ENCODE data around the gene TNFAIP8. TPM values are rescaled to one million over a fixed set of nuclear protein-coding genes. Genes with fewer than 3 reads are reported as not detected.

TNFAIP8 gene
- total and polyA plus RNA-seq, 10 of the 15 experiments (the other 5 are each of a cell fraction or from before 2014, with no cell fraction given), result 124 to 324 (median 177) TPM

- H3K4me3 ChIP-seq, result no peak overlapping the region
- intact Hi-C loops (cut with micrococcal nuclease; ENCODE audit: unreplicated experiment), result no loop called here
- no peak for TF ChIP-seq HDAC6 (IDR thresholded peaks at IDR 0.05; ENCODE audit: unreplicated experiment)
- TF ChIP-seq WRNIP1 (IDR thresholded peaks at IDR 0.05; ENCODE audit: borderline replicate concordance, low read depth, low read length), result no peak
- no peak for TF ChIP-seq MEF2A (IDR thresholded peaks at IDR 0.05; ENCODE audit: insufficient read depth, low read depth, low read length)
- TF ChIP-seq CBX5 (IDR thresholded peaks at IDR 0.05; ENCODE audit: low read depth), result no peak
- no peak for TF ChIP-seq ZNF622 (IDR thresholded peaks at IDR 0.05)
- TF ChIP-seq ATF3 (IDR thresholded peaks at IDR 0.05; ENCODE audit: borderline replicate concordance, extremely low read depth, low read depth, low read length), result no peak
- TF ChIP-seq DPF2 (IDR thresholded peaks at IDR 0.05), result no peak
- TF ChIP-seq IRF4 (IDR thresholded peaks at IDR 0.05; ENCODE audit: low read depth, low read length), result no peak
- TF ChIP-seq IRF3 (IDR thresholded peaks at IDR 0.05), result no peak
- no peak for TF ChIP-seq CEBPZ (IDR thresholded peaks at IDR 0.05; ENCODE audit: low read depth, low read length)
- H3K79me2 ChIP-seq (ENCODE audit: control insufficient read depth, insufficient read depth, low read length), result peaks cover 88% of the 10 kb centered on the region
- CTCF ChIA-PET, result interaction anchor here (1.1 to 20.3 kb wide), 4 partner anchors 8 to 82 kb away, joined by 3 to 261 read pairs (median 34); no protein-coding TSS in a partner anchor
- no TSS peak for BruUV-seq (replicated peaks)
- SMC1A ChIA-PET (ENCODE audit: uncharacterized antibody, unreplicated experiment), result interaction anchor here (1.0 to 21.4 kb wide), 4 partner anchors 18 to 72 kb away, joined by 3 to 583 read pairs (median 160); no protein-coding TSS in a partner anchor
- no peak overlapping the region for H2AFZ ChIP-seq (ENCODE audit: control insufficient read depth, low read depth, low read length)
- no peak for FAIRE-seq
- H3K4me1 ChIP-seq (ENCODE audit: control insufficient read depth, insufficient read depth, low read length), result peaks cover 48% of the 10 kb centered on the region
- POLR2A ChIA-PET, result interaction anchor here (1.3 to 20.9 kb wide), 2 partner anchors 32 to 42 kb away, joined by 4 to 657 read pairs; partner anchors contain the start of gene TNFAIP8
- H3K27ac ChIP-seq (ENCODE audit: control insufficient read depth, insufficient read depth), result peak overlapping the region; percentile 7; the same call in 1 of the 2 replicates
- DNase-seq (ENCODE audit: low read depth, low spot score), result no peak
- H3K36me3 ChIP-seq (ENCODE audit: control insufficient read depth in 2 of 2, insufficient read depth in 2 of 2, low read length in 1 of 2), result peaks cover 0 to 3% of the 10 kb centered on the region in 2 experiments; a peak in 2 of 4 replicates
- WGBS (ENCODE audit: insufficient coverage, insufficient replicate concordance, low lambda C conversion rate, missing lambda C conversion rate), result 95% methylated on average over 10 of the region's 10 CpGs
- RAD21 ChIA-PET (ENCODE audit: unreplicated experiment), result interaction anchor here (0.6 to 18.7 kb wide), 3 partner anchors 13 to 57 kb away, joined by 3 to 501 read pairs (median 3); partner anchors contain the start of gene TNFAIP8
- no peak for ATAC-seq
- no peaks in the 10 kb centered on the region for H3K9me3 ChIP-seq (replicated peaks; ENCODE audit: control insufficient read depth, insufficient read depth, low read length)
- H4K20me1 ChIP-seq (ENCODE audit: control insufficient read depth, insufficient read depth), result no peaks in the 10 kb centered on the region
- no peaks in the 10 kb centered on the region for H3K27me3 ChIP-seq (replicated peaks in 1 of 2; ENCODE audit: control insufficient read depth in 2 of 2, insufficient read depth in 2 of 2, low read length in 1 of 2)
- in situ Hi-C loops (cut with MboI), result no loop called here
- no peak overlapping the region for H3K4me2 ChIP-seq (ENCODE audit: control insufficient read depth, insufficient read depth)
- H3K9ac ChIP-seq (ENCODE audit: control insufficient read depth, insufficient read depth, low read length), result no peak overlapping the region
Measured at GRCh38 chr5:119328753-119329602, 26.8 kb upstream of the TNFAIP8 start.

Measured in GM12878 (cell line).